ENCODE data around the gene PDXK.

PDXK gene

DNA sequence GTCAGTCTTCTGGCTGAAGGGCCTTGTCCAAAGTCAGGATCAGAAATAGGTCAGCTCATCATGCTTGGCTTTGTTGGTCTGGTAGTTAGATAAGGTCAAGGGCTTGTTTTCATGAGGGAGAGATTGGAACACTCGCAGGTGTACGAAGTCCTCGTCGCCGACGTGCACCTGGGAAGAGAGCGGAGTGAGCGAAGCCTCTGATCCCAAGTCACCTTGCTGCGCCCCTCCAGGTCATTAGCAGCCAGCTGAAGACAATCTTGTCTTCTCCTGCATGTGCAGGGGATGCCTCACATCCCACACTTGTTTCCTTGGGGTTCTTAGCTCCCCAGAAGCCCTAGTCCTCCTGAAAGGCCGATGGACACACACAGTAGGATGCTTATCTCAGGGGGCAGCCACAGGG lies 55.2 kb downstream of the PDXK start:
- TF ChIP-seq, protein P1, sequence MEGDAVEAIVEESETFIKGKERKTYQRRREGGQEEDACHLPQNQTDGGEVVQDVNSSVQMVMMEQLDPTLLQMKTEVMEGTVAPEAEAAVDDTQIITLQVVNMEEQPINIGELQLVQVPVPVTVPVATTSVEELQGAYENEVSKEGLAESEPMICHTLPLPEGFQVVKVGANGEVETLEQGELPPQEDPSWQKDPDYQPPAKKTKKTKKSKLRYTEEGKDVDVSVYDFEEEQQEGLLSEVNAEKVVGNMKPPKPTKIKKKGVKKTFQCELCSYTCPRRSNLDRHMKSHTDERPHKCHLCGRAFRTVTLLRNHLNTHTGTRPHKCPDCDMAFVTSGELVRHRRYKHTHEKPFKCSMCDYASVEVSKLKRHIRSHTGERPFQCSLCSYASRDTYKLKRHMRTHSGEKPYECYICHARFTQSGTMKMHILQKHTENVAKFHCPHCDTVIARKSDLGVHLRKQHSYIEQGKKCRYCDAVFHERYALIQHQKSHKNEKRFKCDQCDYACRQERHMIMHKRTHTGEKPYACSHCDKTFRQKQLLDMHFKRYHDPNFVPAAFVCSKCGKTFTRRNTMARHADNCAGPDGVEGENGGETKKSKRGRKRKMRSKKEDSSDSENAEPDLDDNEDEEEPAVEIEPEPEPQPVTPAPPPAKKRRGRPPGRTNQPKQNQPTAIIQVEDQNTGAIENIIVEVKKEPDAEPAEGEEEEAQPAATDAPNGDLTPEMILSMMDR (IDR thresholded peaks at IDR 0.05; ENCODE audit: unreplicated experiment in 3 of 3), result no peak
- peaks cover 21% of the 10 kb centered on the region for H3K4me1 Mint-ChIP-seq
- H3K36me3 Mint-ChIP-seq (ENCODE audit: low read depth), result peaks cover 22% of the 10 kb centered on the region
- peak overlapping the region; percentile 80 to 90 (median 89) for H3K4me3 Mint-ChIP-seq
- H3K27ac Mint-ChIP-seq, result peak overlapping the region in 1 of 3 experiments; percentile 6
- peaks cover 4% of the 10 kb centered on the region for H3K27me3 Mint-ChIP-seq (ENCODE audit: low read depth)
- H3K9me3 Mint-ChIP-seq, result no peaks in the 10 kb centered on the region

DNA sequence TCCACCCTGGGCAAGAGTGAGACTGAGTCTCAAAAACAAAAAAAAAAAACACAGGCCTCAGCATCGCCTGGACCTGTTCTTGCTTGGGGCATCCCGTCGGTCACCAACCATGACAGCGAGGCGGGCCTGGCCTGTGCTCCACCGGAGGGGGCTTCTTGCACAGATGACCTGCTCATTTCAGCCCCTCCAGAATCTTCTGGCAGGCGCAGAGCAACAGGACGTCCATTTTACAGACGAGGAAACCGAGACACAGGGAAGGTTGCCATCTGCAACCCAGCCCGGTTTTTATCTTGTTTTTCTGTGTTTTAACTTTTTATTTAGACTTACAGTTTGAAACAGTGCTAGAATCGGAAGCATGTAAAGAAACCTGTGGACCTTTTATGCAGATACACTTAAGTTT lies 56.3 kb downstream of the PDXK start:
- TF ChIP-seq, protein P1 (IDR thresholded peaks at IDR 0.05; ENCODE audit: unreplicated experiment in 3 of 3), result no peak
- Mint-ChIP-seq H3K9me3 (no peaks in the 10 kb centered on the region), H3K4me1 (peaks cover 20% of the 10 kb centered on the region), H3K36me3 (ENCODE audit: low read depth) (peaks cover 22% of the 10 kb centered on the region), H3K27ac (peak overlapping the region; percentile 32 to 64 (median 47)), H3K4me3 (peak overlapping the region; percentile 89 to 93 (median 90)), H3K27me3 (ENCODE audit: low read depth) (peaks cover 4% of the 10 kb centered on the region)

DNA sequence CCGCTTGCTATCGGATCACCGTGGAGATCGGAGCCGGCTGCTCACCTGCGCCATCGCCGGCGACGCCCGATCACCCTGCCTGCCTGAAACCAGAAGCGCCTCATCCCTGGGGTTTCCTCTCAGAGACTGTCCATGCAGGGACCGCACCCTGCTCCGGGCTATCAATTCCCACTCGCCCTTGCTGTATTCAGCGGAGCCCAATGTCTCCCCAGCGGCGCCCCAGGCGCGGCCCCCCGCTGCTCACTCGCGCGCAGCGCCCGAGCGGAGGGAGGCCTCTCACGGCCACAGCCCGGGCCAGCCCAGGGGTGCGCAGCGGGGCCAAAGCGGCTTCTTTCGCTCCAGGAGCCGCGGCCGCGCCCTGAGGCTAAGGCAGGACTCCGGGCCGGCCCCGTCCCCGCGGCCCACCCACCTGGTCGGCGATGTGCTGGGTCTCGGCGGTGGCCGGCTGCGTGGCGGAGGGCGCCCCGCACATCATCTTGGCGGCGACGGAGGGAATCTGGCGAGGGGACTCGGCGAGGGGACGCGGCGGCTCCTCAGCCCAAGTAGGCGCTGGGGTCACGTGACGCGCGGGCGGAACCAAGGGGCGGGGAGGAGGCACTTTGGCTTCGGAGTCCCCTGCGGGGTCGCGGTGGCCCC lies 57.0 kb downstream of the PDXK start, which contains the start of gene CSTB:
Gene CSTB, minus strand, starts transcription at position 514 of the 636 bp plus-strand sequence. Its CDS starts 39 bp downstream, at position 475.
- H3K27me3 Mint-ChIP-seq (ENCODE audit: low read depth), result peaks cover 4% of the 10 kb centered on the region
- peak within 1 kb of the TSS; percentile 64 to 68 (median 65) for H3K27ac Mint-ChIP-seq
- peak within 1 kb of the TSS; percentile 89 to 93 (median 90) for H3K4me3 Mint-ChIP-seq
- H3K9me3 Mint-ChIP-seq, result no peaks in the 10 kb centered on the region
- TF ChIP-seq, protein P1 (IDR thresholded peaks at IDR 0.05; ENCODE audit: unreplicated experiment in 3 of 3), result no peak
- H3K36me3 Mint-ChIP-seq (ENCODE audit: low read depth), result peaks cover 22% of the 10 kb centered on the region
- H3K4me1 Mint-ChIP-seq, result peaks cover 20% of the 10 kb centered on the region

DNA sequence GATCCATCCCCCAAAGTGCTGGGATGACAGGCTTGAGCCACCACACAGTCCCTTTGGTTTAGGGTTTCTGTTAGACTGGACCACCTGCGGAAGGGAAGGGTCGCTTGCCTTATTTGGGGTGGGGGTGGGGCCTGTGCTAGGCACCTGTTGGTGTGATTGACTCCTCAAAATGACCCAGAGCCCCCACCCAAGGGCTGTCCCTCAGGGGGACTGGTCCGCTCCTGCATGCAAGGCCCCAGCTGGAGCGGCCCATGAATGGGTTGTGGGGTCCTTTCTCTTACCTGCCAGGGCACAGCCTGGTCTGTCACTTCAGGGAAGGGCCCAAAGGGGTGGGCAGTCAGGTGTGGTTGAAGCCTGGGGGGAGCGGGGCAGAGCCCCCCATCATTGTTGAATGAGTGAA lies 59.0 kb downstream of the PDXK start:
- Mint-ChIP-seq H3K36me3 (ENCODE audit: low read depth) (peaks cover 17% of the 10 kb centered on the region), H3K4me1 (peaks cover 20% of the 10 kb centered on the region), H3K4me3 (peak overlapping the region; percentile 88 to 90 (median 89)), H3K9me3 (no peaks in the 10 kb centered on the region), H3K27ac (peak overlapping the region in 2 of 3 experiments; percentile 45 to 74), H3K27me3 (ENCODE audit: low read depth) (peaks cover 7% of the 10 kb centered on the region)
- TF ChIP-seq, protein P1 (IDR thresholded peaks at IDR 0.05; ENCODE audit: unreplicated experiment in 3 of 3), result no peak

DNA sequence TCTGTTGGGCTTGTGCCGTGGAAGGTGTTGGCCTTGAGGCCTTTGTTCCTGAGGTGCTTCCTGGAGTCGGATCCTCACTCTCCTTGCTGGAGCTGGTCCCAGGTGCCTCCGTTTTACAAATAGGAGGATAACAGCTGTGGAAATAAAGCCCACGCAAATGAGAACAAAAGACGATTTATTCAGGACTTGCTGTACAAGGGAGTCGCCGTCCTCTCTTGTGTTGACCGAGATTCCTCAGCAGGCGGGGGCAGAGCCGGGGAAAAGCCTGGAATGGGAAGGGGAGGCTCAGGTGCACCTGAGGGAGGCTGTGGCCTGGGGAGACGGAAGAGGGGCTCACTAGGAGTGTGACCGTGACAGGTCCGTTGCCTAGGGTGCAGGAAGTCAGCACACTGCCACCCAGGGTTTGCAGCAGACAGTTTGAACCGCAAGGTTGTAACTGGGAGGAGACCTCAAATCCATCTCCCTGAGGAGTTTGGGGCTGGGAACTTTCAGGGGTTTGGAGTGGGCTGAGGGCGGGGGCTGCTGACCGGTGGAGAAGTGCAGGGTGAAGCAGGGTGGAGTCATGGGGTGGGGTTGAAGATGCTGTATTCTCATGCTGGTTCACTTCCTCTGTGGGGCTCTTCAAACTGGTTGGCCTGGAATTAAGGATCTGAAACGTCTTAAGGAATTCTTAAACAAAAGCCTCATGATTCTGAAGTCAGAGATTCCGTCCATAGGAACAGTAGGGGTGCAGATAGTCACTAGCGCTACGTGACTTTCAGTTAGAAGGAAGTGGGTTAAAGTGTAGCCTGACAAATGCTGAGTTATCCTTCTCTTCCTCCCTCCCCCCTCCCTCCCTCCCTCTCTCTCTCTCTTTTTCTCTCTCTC lies 59.8 kb downstream of the PDXK start:
- Mint-ChIP-seq H3K4me1 (peaks cover 20% of the 10 kb centered on the region), H3K27ac (peak overlapping the region; percentile 45 to 73 (median 60)), H3K4me3 (peak overlapping the region; percentile 60 to 89 (median 88)), H3K27me3 (ENCODE audit: low read depth) (peaks cover 7% of the 10 kb centered on the region), H3K9me3 (no peaks in the 10 kb centered on the region), H3K36me3 (ENCODE audit: low read depth) (peaks cover 10% of the 10 kb centered on the region)
- TF ChIP-seq, protein P1 (IDR thresholded peaks at IDR 0.05; ENCODE audit: unreplicated experiment in 3 of 3), result no peak

Data from nephron (organoid).